GM12891 (cell line): ENCODE measurements around the gene PYGO2.

ENCODE experiments used
- POLR2A ChIP-seq: IDR thresholded peaks from 2 replicates; pipeline ENCODE4 v1.6.1; 2011; ENCODE audit warnings: low read depth, low read length, control low read depth
- POLR2AphosphoS5 ChIP-seq: IDR thresholded peaks from 2 replicates; pipeline ENCODE4 v1.6.1; 2011; ENCODE audit warnings: low read depth, low read length, control low read depth
- POU2F2 ChIP-seq: IDR thresholded peaks from 2 replicates; pipeline ENCODE4 v1.6.1; 2011; ENCODE audit warnings: low read depth, mild to moderate bottlenecking, control low read depth, low read length, moderate library complexity
- TAF1 ChIP-seq: IDR thresholded peaks from 2 replicates; pipeline ENCODE4 v1.6.1; 2011; ENCODE audit warnings: low read depth, low read length, control low read depth

- TF ChIP-seq POLR2A (no peak; the same call in 1 of the 2 replicates), POU2F2 (no peak), POLR2AphosphoS5 (no peak), TAF1 (no peak)
These were observed 6.4 kb downstream of the PYGO2 start for GRCh38 chr1:154955039-154955717.
